Neural progenitor cell (in vitro differentiated cells): ENCODE measurements around the gene RBBP8NL. TPM values are rescaled to one million over a fixed set of nuclear protein-coding genes. Genes with fewer than 3 reads are reported as not detected.

Experiments
- DNase-seq: peaks from one replicate; pipeline ENCODE4 v3.0.0-alpha.2; 2016; ENCODE audit warnings: low spot score
- H2AFZ ChIP-seq: fragments of 200-600 bp; sonication (generic); replicated peaks from 2 replicates; pipeline ENCODE4 v1.6.1; 2016; ENCODE audit warnings: antibody characterized with exemption
- H3F3A ChIP-seq: fragments of 200-600 bp; sonication (generic); 2 replicates; pipeline ENCODE4 v1.6.1; 2016; ENCODE audit warnings: antibody characterized with exemption, low read depth
- H3K27ac ChIP-seq: fragments of 200-600 bp; sonication (generic); 2 replicates; pipeline ENCODE4 v1.5.1; 2016; ENCODE audit warnings: mild to moderate bottlenecking
- H3K27me3 ChIP-seq: fragments of 200-600 bp; sonication (generic); 2 replicates; pipeline ENCODE4 v1.6.1; 2016; ENCODE audit warnings: mild to moderate bottlenecking, moderate library complexity
- H3K36me3 ChIP-seq: fragments of 200-600 bp; sonication (generic); 2 replicates; pipeline ENCODE4 v1.5.1; 2016
- H3K4me1 ChIP-seq: fragments of 200-600 bp; sonication (generic); 2 replicates; pipeline ENCODE4 v1.6.1; 2016; ENCODE audit warnings: mixed run types
- H3K4me2 ChIP-seq: fragments of 200-600 bp; sonication (generic); 2 replicates; pipeline ENCODE4 v1.6.1; 2016
- H3K4me3 ChIP-seq: fragments of 200-600 bp; sonication (generic); 2 replicates; pipeline ENCODE4 v1.5.1; 2016
- H3K79me2 ChIP-seq: fragments of 200-600 bp; sonication (generic); 2 replicates; pipeline ENCODE4 v1.6.1; 2016; ENCODE audit warnings: low read depth
- H3K9ac ChIP-seq: fragments of 200-600 bp; sonication (generic); 2 replicates; pipeline ENCODE4 v1.6.1; 2016
- H3K9me3 ChIP-seq: fragments of 200-600 bp; sonication (generic); 2 replicates; pipeline ENCODE4 v1.5.1; 2016; ENCODE audit warnings: low read depth
- H4K20me1 ChIP-seq: fragments of 200-600 bp; sonication (generic); 2 replicates; pipeline ENCODE4 v1.6.1; 2016; ENCODE audit warnings: low read depth
- H3K27ac Mint-ChIP-seq: 3 replicates; pipeline ENCODE4 v1.8.0; 2021; ENCODE audit warnings: mixed read lengths
- H3K27me3 Mint-ChIP-seq: 2 replicates; pipeline ENCODE4 v1.8.0; 2022; ENCODE audit warnings: low read depth, mild to moderate bottlenecking, inconsistent platforms, moderate library complexity, mixed read lengths; ENCODE audit not compliant: insufficient read depth
- H3K36me3 Mint-ChIP-seq: 3 replicates; pipeline ENCODE4 v1.8.0; 2021; ENCODE audit warnings: mixed read lengths
- H3K4me1 Mint-ChIP-seq: 3 replicates; pipeline ENCODE4 v1.8.0; 2021; ENCODE audit warnings: mixed read lengths
- H3K4me3 Mint-ChIP-seq: 3 replicates; pipeline ENCODE4 v1.8.0; 2021; ENCODE audit warnings: mild to moderate bottlenecking, moderate library complexity, mixed read lengths
- H3K9me3 Mint-ChIP-seq: 3 replicates; pipeline ENCODE4 v1.8.0; 2020; ENCODE audit warnings: mixed read lengths
- EZH2 ChIP-seq: fragments of 200-600 bp; sonication (generic); IDR thresholded peaks from 2 replicates; pipeline ENCODE4 v1.6.1; 2017; ENCODE audit warnings: antibody characterized with exemption, mild to moderate bottlenecking, moderate library complexity
- EZH2phosphoT487 ChIP-seq: fragments of 200-600 bp; sonication (generic); IDR thresholded peaks from 2 replicates; pipeline ENCODE4 v1.6.1; 2017; ENCODE audit warnings: antibody characterized with exemption
- total RNA-seq: library from RNA; depleted of rRNA; stranded (reverse); fragments of >200 nt; gene quantifications from 2 replicates; pipeline ENCODE4 v1.2.3, GENCODE V29; 2015; ENCODE audit warnings: low replicate concordance
- TF ChIP-seq, protein P1 (sequence below): fragments of 200-600 bp; sonication (generic); IDR thresholded peaks from 2 replicates; pipeline ENCODE4 v1.5.1; 2017; ENCODE audit warnings: antibody characterized with exemption, mild to moderate bottlenecking

The RBBP8NL gene
- total RNA-seq, 1 donor from 2014 or later = not detected

DNA sequence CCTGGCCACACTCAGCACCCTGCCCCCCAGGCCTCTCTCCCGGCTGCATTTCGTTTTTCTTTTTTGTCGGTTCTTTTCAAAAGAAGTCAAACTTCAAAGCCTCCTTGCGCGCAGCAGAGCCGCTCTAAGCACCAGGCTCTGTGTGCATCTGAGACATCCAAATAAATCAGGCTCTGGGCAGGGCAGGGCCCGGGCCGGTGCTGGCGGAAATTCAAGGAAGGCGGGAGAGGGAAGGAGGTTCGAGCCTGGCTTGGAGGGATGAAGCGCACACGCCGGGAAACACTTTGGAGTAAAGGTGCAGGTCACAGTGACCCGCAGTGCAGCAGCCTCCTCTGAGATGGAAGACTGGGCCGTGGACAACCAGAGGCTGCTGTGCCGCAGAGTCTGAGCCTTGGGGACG lies 42.7 kb upstream of the RBBP8NL start:
- Histone ChIP-seq H4K20me1 (peaks cover 12% of the 10 kb centered on the region), H2AFZ (peak overlapping the region; percentile 68), H3K4me3 (no peak overlapping the region), H3K27me3 (peaks cover 37% of the 10 kb centered on the region), H3K4me1 (peaks cover 19% of the 10 kb centered on the region), H3K27ac (no peak overlapping the region), H3K4me2 (peak overlapping the region; percentile 31), H3F3A (peaks cover 13% of the 10 kb centered on the region), H3K9ac (no peak overlapping the region), H3K9me3 (no peaks in the 10 kb centered on the region), H3K79me2 (no peaks in the 10 kb centered on the region), H3K36me3 (no peaks in the 10 kb centered on the region)
- Mint-ChIP-seq H3K27ac (no peak overlapping the region), H3K9me3 (no peaks in the 10 kb centered on the region), H3K4me1 (peaks cover 15% of the 10 kb centered on the region), H3K36me3 (no peaks in the 10 kb centered on the region), H3K4me3 (peak overlapping the region; percentile 3), H3K27me3 (peaks cover 26% of the 10 kb centered on the region)
- DNase-seq = no peak
- TF ChIP-seq EZH2phosphoT487 (no peak), EZH2 (no peak)
- TF ChIP-seq, protein P1, sequence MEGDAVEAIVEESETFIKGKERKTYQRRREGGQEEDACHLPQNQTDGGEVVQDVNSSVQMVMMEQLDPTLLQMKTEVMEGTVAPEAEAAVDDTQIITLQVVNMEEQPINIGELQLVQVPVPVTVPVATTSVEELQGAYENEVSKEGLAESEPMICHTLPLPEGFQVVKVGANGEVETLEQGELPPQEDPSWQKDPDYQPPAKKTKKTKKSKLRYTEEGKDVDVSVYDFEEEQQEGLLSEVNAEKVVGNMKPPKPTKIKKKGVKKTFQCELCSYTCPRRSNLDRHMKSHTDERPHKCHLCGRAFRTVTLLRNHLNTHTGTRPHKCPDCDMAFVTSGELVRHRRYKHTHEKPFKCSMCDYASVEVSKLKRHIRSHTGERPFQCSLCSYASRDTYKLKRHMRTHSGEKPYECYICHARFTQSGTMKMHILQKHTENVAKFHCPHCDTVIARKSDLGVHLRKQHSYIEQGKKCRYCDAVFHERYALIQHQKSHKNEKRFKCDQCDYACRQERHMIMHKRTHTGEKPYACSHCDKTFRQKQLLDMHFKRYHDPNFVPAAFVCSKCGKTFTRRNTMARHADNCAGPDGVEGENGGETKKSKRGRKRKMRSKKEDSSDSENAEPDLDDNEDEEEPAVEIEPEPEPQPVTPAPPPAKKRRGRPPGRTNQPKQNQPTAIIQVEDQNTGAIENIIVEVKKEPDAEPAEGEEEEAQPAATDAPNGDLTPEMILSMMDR = no peak

DNA sequence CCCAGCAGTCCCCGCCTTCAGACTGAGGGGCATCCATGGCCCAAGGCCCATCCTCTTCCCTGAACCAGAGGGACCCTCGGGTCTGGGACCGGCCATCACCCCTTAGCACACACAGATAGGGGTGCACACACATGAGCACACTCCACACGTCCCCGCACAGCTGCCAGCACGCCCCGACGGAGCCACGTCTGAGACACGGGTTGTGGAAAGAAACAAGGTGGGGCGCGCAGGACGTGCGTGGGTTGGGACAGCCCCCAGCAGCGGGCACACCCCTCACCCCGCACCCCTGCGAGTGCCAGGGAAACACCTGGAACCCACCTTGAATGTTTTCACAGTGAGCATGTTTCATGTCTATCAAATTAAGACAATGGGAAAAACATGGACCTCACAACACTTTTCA lies 42.0 kb upstream of the RBBP8NL start:
- peaks cover 31% of the 10 kb centered on the region for H3K27me3 ChIP-seq
- H4K20me1 ChIP-seq = peaks cover 6% of the 10 kb centered on the region
- no peak overlapping the region for H3K4me3 Mint-ChIP-seq
- H3K4me1 ChIP-seq = peaks cover 15% of the 10 kb centered on the region
- H3K36me3 Mint-ChIP-seq = no peaks in the 10 kb centered on the region
- H3K4me2 ChIP-seq = no peak overlapping the region
- no peak overlapping the region for H2AFZ ChIP-seq
- no peaks in the 10 kb centered on the region for H3K36me3 ChIP-seq
- H3F3A ChIP-seq = peaks cover 7% of the 10 kb centered on the region
- H3K4me1 Mint-ChIP-seq = peaks cover 12% of the 10 kb centered on the region
- no peak for DNase-seq
- peak overlapping the region; percentile 57 for H3K27ac Mint-ChIP-seq
- H3K9me3 ChIP-seq = no peaks in the 10 kb centered on the region
- no peak overlapping the region for H3K9ac ChIP-seq
- H3K4me3 ChIP-seq = no peak overlapping the region
- no peak overlapping the region for H3K27ac ChIP-seq
- no peaks in the 10 kb centered on the region for H3K9me3 Mint-ChIP-seq
- TF ChIP-seq, protein P1 = no peak
- TF ChIP-seq EZH2phosphoT487 = no peak
- TF ChIP-seq EZH2 = no peak
- H3K79me2 ChIP-seq = no peaks in the 10 kb centered on the region
- H3K27me3 Mint-ChIP-seq = peaks cover 22% of the 10 kb centered on the region

DNA sequence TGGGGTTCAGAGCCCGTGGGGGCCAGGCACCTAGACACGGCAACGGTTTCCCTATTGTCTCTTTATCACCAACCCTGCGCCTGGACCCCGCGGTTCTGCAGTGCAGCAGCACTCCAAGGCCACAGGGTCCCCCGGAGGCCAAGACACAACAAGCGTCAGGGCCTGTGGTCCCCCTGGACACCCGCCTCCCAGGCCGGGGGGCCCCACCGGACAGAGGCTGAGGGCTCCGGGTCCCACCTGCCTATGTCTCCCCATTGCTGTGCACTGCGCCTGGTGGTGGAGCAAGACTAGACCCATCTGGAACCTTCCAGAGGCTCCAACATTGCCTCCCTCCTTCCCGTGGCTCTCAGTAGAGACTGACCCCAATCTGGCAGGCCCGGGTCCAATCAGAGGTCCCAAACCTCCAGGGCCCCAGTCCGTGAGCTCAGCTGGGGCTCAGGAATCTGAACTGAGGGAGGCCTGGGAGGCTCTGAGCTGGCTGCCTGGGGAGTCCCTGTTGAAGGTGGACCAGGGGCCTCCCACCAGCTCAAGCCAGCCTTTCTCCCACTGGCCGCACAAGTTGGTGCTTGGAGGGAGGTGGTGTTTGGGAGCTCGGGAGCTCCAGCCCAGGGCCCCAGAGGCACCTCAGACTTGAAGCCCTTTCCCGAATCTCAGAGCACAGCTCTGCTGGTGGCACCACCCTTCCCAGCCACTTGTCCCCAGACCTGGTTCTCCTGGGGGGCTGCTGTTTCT lies 39.6 kb upstream of the RBBP8NL start:
- Histone ChIP-seq H3K4me3 (no peak overlapping the region), H3K36me3 (no peaks in the 10 kb centered on the region), H3K4me2 (no peak overlapping the region), H3K4me1 (peaks cover 8% of the 10 kb centered on the region), H3F3A (peaks cover 6% of the 10 kb centered on the region), H3K9ac (no peak overlapping the region), H3K79me2 (no peaks in the 10 kb centered on the region), H3K27me3 (peaks cover 7% of the 10 kb centered on the region), H4K20me1 (no peaks in the 10 kb centered on the region), H2AFZ (no peak overlapping the region), H3K9me3 (no peaks in the 10 kb centered on the region), H3K27ac (no peak overlapping the region)
- peaks cover 15% of the 10 kb centered on the region for H3K4me1 Mint-ChIP-seq
- H3K36me3 Mint-ChIP-seq = no peaks in the 10 kb centered on the region
- H3K27me3 Mint-ChIP-seq = peaks cover 9% of the 10 kb centered on the region
- no peaks in the 10 kb centered on the region for H3K9me3 Mint-ChIP-seq
- no peak overlapping the region for H3K4me3 Mint-ChIP-seq
- H3K27ac Mint-ChIP-seq = no peak overlapping the region
- TF ChIP-seq EZH2 (no peak), EZH2phosphoT487 (no peak)
- TF ChIP-seq, protein P1 = no peak
- DNase-seq = no peak
